Mesendoderm (in vitro differentiated cells): ENCODE data around the gene PDGFA.

Source experiments
- DNase-seq: peaks from one replicate; pipeline ENCODE4 v3.0.0; 2013
- H2AK5ac ChIP-seq: 2 replicates; pipeline ENCODE4 v1.6.1; 2013; ENCODE audit warnings: low read length, inconsistent platforms
- H2BK120ac ChIP-seq: 2 replicates; pipeline ENCODE4 v1.6.1; 2013; ENCODE audit warnings: low read depth, mild to moderate bottlenecking, low read length, moderate library complexity, mixed read lengths
- H2BK15ac ChIP-seq: replicated peaks from 2 replicates; pipeline ENCODE4 v1.6.1; 2013; ENCODE audit warnings: low read depth, mild to moderate bottlenecking, moderate library complexity
- H2BK5ac ChIP-seq: 2 replicates; pipeline ENCODE4 v1.6.1; 2013; ENCODE audit warnings: low read length, inconsistent platforms
- H3K18ac ChIP-seq: 2 replicates; pipeline ENCODE4 v1.6.1; 2013; ENCODE audit warnings: mild to moderate bottlenecking, low read length, mixed read lengths
- H3K23ac ChIP-seq: one replicate; pipeline ENCODE4 v1.6.1; 2013; ENCODE audit warnings: low read length
- H3K27ac ChIP-seq: 2 replicates; pipeline ENCODE4 v1.5.1; 2013; ENCODE audit warnings: low read depth, mild to moderate bottlenecking, inconsistent platforms, low read length, moderate library complexity
- H3K27me3 ChIP-seq: 2 replicates; pipeline ENCODE4 v1.6.1; 2013; ENCODE audit warnings: low read length, control low read depth, mild to moderate bottlenecking, inconsistent platforms; ENCODE audit not compliant: insufficient read depth, poor library complexity
- H3K36me3 ChIP-seq: 2 replicates; pipeline ENCODE4 v1.6.1; 2013; ENCODE audit warnings: low read length, inconsistent platforms; ENCODE audit not compliant: control insufficient read depth, insufficient read depth
- H3K4ac ChIP-seq: one replicate; pipeline ENCODE4 v1.6.1; 2013; ENCODE audit warnings: low read depth, mild to moderate bottlenecking, low read length, moderate library complexity
- H3K4me1 ChIP-seq: 2 replicates; pipeline ENCODE4 v1.6.1; 2013; ENCODE audit warnings: low read depth, low read length, inconsistent platforms; ENCODE audit not compliant: control insufficient read depth
- H3K4me2 ChIP-seq: 2 replicates; pipeline ENCODE4 v1.6.1; 2013; ENCODE audit warnings: low read length
- H3K4me3 ChIP-seq: 2 replicates; pipeline ENCODE4 v1.5.1; 2013; ENCODE audit warnings: mild to moderate bottlenecking, low read length
- H3K56ac ChIP-seq: one replicate; pipeline ENCODE4 v1.6.1; 2013; ENCODE audit warnings: low read length
- H3K79me1 ChIP-seq: 2 replicates; pipeline ENCODE4 v1.6.1; 2013; ENCODE audit warnings: low read length, inconsistent platforms
- H3K79me2 ChIP-seq: 2 replicates; pipeline ENCODE4 v1.6.1; 2013; ENCODE audit warnings: mild to moderate bottlenecking, low read length; ENCODE audit not compliant: control insufficient read depth, insufficient read depth
- H3K9ac ChIP-seq: 2 replicates; pipeline ENCODE4 v1.6.1; 2013; ENCODE audit warnings: low read length, inconsistent platforms
- H4K5ac ChIP-seq: one replicate; pipeline ENCODE4 v1.6.1; 2013; ENCODE audit warnings: low read length
- H4K8ac ChIP-seq: one replicate; pipeline ENCODE4 v1.6.1; 2013; ENCODE audit warnings: low read depth, mild to moderate bottlenecking, control low read depth, low read length, moderate library complexity
- WGBS: extraction: QIAGEN DNeasy Blood & Tissue Kit; methylation state at CpG from one replicate; pipeline ENCODE4 v1.1.7; 2013; ENCODE audit warnings: low lambda C conversion rate, missing lambda C conversion rate; ENCODE audit not compliant: insufficient coverage; ENCODE audit errors: extremely low coverage; 5-methylcytosine and 5-hydroxymethylcytosine counted together

The PDGFA gene

GRCh38 chr7:542713-543500, 23.3 kb upstream of the PDGFA start:
- no CpG with 5 or more reads among the region's 27 CpGs for WGBS
- Histone ChIP-seq H2AK5ac (no peak overlapping the region), H4K8ac (no peak overlapping the region)

DNA sequence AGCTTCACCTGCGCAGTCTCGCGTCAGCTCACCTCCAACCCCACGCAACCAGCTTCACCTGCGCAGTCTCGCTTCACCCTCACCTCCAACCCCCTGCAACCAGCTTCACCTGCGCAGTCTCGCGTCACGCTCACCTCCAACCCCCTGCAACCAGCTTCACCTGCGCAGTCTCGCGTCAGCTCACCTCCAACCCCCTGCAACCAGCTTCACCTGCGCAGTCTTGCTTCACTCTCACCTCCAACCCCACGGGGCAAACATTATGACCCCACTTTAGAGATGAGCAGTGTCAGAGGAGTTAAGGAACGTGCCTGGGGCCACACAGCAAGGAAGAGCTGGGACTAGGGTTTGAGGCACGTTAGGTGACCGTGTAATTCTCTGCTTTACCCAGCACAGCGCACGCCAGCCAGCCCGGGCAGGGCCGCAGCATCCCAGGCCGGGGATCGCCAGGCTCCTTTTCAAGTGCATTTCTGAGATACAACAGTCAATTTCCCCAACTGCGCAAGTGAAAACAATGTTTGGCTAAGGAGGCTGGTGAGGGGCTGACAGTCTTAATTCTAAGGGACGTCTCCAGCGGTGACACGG, 22.6 kb upstream of the PDGFA start:
- H3K56ac ChIP-seq: no peak overlapping the region
- whole genome bisulfite sequencing: no CpG with 5 or more reads among the region's 28 CpGs
- H3K4ac ChIP-seq: no peak overlapping the region
- no peak overlapping the region for H3K4me3 ChIP-seq
- H3K79me2 ChIP-seq: no peaks in the 10 kb centered on the region
- H3K27ac ChIP-seq: no peak overlapping the region
- H3K18ac ChIP-seq: no peak overlapping the region
- no peaks in the 10 kb centered on the region for H3K27me3 ChIP-seq
- H2BK120ac ChIP-seq: no peak overlapping the region
- H2AK5ac ChIP-seq: no peak overlapping the region
- DNase-seq: no peak
- H3K4me2 ChIP-seq: no peak overlapping the region
- H3K36me3 ChIP-seq: no peaks in the 10 kb centered on the region
- no peak overlapping the region for H4K5ac ChIP-seq
- H4K8ac ChIP-seq: no peak overlapping the region
- no peak overlapping the region for H3K9ac ChIP-seq
- no peaks in the 10 kb centered on the region for H3K79me1 ChIP-seq
- no peak overlapping the region for H3K23ac ChIP-seq
- no peak overlapping the region for H2BK5ac ChIP-seq
- H2BK15ac ChIP-seq: no peak overlapping the region
- H3K4me1 ChIP-seq: peaks cover 3% of the 10 kb centered on the region

More at GRCh38 chr7:542713-543500, 23.3 kb upstream of the PDGFA start:
- no peak overlapping the region for H2BK120ac ChIP-seq
- H2BK5ac ChIP-seq: no peak overlapping the region
- H3K4me2 ChIP-seq: no peak overlapping the region
- peaks cover 3% of the 10 kb centered on the region for H3K4me1 ChIP-seq
- no peak overlapping the region for H2BK15ac ChIP-seq
- no peaks in the 10 kb centered on the region for H3K79me2 ChIP-seq
- H3K18ac ChIP-seq: no peak overlapping the region
- no peak overlapping the region for H3K23ac ChIP-seq
- peak; percentile 47 for DNase-seq
- no peaks in the 10 kb centered on the region for H3K79me1 ChIP-seq
- no peak overlapping the region for H4K5ac ChIP-seq
- no peak overlapping the region for H3K9ac ChIP-seq
- no peak overlapping the region for H3K4ac ChIP-seq
- no peak overlapping the region for H3K27ac ChIP-seq
- no peak overlapping the region for H3K4me3 ChIP-seq
- H3K27me3 ChIP-seq: no peaks in the 10 kb centered on the region
- H3K36me3 ChIP-seq: no peaks in the 10 kb centered on the region
- H3K56ac ChIP-seq: peak overlapping the region; percentile 49

GRCh38 chr7:541661-542060, 22.0 kb upstream of the PDGFA start:
- no peak for DNase-seq
- Histone ChIP-seq H3K4me2 (no peak overlapping the region), H3K4me1 (peaks cover 3% of the 10 kb centered on the region), H2BK5ac (no peak overlapping the region), H3K79me2 (no peaks in the 10 kb centered on the region), H3K27me3 (no peaks in the 10 kb centered on the region), H3K23ac (no peak overlapping the region), H3K27ac (no peak overlapping the region), H3K79me1 (no peaks in the 10 kb centered on the region), H3K18ac (no peak overlapping the region), H2BK15ac (no peak overlapping the region), H3K4ac (no peak overlapping the region), H3K56ac (no peak overlapping the region), H3K4me3 (no peak overlapping the region), H3K36me3 (no peaks in the 10 kb centered on the region), H3K9ac (no peak overlapping the region), H4K8ac (no peak overlapping the region), H4K5ac (no peak overlapping the region), H2AK5ac (no peak overlapping the region), H2BK120ac (no peak overlapping the region)
- no CpG with 5 or more reads among the region's 17 CpGs for WGBS

DNA sequence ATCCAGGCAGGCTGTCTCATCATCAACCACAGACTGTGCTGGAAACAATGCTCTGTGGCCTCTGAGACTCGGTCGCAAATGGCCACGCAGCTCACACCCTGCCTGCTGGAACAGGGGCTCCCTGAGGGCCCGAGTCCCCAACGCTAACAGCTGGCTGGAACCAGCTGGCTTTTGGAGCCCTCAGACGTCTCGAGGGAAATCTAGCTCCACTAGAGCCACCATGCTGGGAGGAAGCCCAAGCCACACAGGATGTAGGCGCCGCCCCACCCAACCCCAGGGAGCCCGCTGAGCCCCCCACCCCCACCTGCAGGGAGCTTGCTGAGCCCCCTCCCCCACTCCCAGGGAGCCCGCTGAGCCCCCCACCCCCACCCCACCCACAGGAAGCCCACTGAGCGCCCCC, 21.4 kb upstream of the PDGFA start:
- Histone ChIP-seq H3K4ac (no peak overlapping the region), H3K27me3 (no peaks in the 10 kb centered on the region), H4K8ac (no peak overlapping the region), H3K4me2 (no peak overlapping the region), H2BK120ac (no peak overlapping the region), H3K4me1 (peaks cover 3% of the 10 kb centered on the region), H3K56ac (no peak overlapping the region), H3K18ac (no peak overlapping the region), H2BK5ac (no peak overlapping the region), H3K36me3 (no peaks in the 10 kb centered on the region), H3K27ac (no peak overlapping the region), H2AK5ac (no peak overlapping the region), H2BK15ac (no peak overlapping the region), H3K79me2 (no peaks in the 10 kb centered on the region), H3K4me3 (no peak overlapping the region), H3K9ac (no peak overlapping the region), H3K79me1 (no peaks in the 10 kb centered on the region), H4K5ac (no peak overlapping the region), H3K23ac (no peak overlapping the region)
- DNase-seq: no peak
- WGBS: no CpG with 5 or more reads among the region's 12 CpGs

GRCh38 chr7:540579-540978, 20.9 kb upstream of the PDGFA start:
- Histone ChIP-seq H3K4ac (no peak overlapping the region), H3K9ac (no peak overlapping the region), H3K4me3 (no peak overlapping the region), H3K23ac (no peak overlapping the region), H3K18ac (no peak overlapping the region), H2BK120ac (no peak overlapping the region), H4K5ac (no peak overlapping the region), H3K27me3 (no peaks in the 10 kb centered on the region), H4K8ac (no peak overlapping the region), H3K36me3 (no peaks in the 10 kb centered on the region), H3K4me2 (no peak overlapping the region), H3K4me1 (peaks cover 3% of the 10 kb centered on the region), H3K56ac (no peak overlapping the region), H3K79me1 (no peaks in the 10 kb centered on the region), H2BK5ac (no peak overlapping the region), H3K27ac (no peak overlapping the region), H3K79me2 (no peaks in the 10 kb centered on the region), H2BK15ac (no peak overlapping the region), H2AK5ac (no peak overlapping the region)
- WGBS: no CpG with 5 or more reads among the region's 14 CpGs
- DNase-seq: no peak
